CD4-positive, alpha-beta T cell (primary cell): ENCODE data around the gene ABL1. TPM values are rescaled to one million over a fixed set of nuclear protein-coding genes. Genes with fewer than 3 reads are reported as not detected.

ENCODE experiments used
- ATAC-seq: fragments of 200-7000 bp; cut with Tn5 transposase; one replicate; pipeline ENCODE4 v1.10.0; 2022; ENCODE audit warnings: mild to moderate bottlenecking; ENCODE audit not compliant: poor library complexity
- CTCF ChIA-PET: fragments of 350-600 bp; sonication (Branson Sonifier 250); formaldehyde crosslinking; loops from one replicate; lab custom pipeline; 2021; ENCODE audit warnings: antibody characterized with exemption, inconsistent platforms; lab: Charles Lee
- POLR2A ChIA-PET: fragments of 350-600 bp; sonication (Branson Sonifier 250); formaldehyde crosslinking; loops from one replicate; lab custom pipeline; 2021; ENCODE audit warnings: antibody characterized with exemption, inconsistent platforms; lab: Charles Lee
- DNase-seq, 14 experiments: peaks; one replicate each; pipeline ENCODE4 v3.0.0-alpha.2; 2013 to 2020; ENCODE audit warnings: mixed read lengths in 2 of 14
- H3K27ac ChIP-seq, 2 donors: one replicate each; pipeline versions ENCODE4 v1.5.1 to v1.7.0; 2013; ENCODE audit warnings: low read length in 2 of 2, low read depth in 1 of 2, mild to moderate bottlenecking in 1 of 2
- H3K27me3 ChIP-seq, 2 experiments: 1 replicate in 1 of 2; 2 replicates in 1 of 2; pipeline versions ENCODE4 v1.6.1 to v1.7.0; 2013; ENCODE audit warnings: low read length in 2 of 2, control low read depth in 1 of 2, mild to moderate bottlenecking in 1 of 2, moderate library complexity in 1 of 2; ENCODE audit not compliant: insufficient read depth in 2 of 2, control insufficient read depth in 1 of 2
- H3K36me3 ChIP-seq: one replicate; pipeline ENCODE4 v1.6.1; 2013; ENCODE audit warnings: low read length, control low read depth; ENCODE audit not compliant: insufficient read depth
- H3K4me1 ChIP-seq: one replicate; pipeline ENCODE4 v1.6.1; 2013; ENCODE audit warnings: low read length, control low read depth; ENCODE audit not compliant: insufficient read depth
- H3K4me3 ChIP-seq: one replicate; pipeline ENCODE4 v1.5.1; 2013; ENCODE audit warnings: mild to moderate bottlenecking, low read length, moderate library complexity
- H3K9me3 ChIP-seq, 2 experiments: 1 replicate in 1 of 2; 2 replicates in 1 of 2; pipeline versions ENCODE4 v1.6.1 to v1.7.0; 2013; ENCODE audit warnings: low read length in 2 of 2, mild to moderate bottlenecking in 2 of 2, control low read depth in 1 of 2, moderate library complexity in 1 of 2; ENCODE audit not compliant: control insufficient read depth in 1 of 2, insufficient read depth in 1 of 2
- H3K27ac Mint-ChIP-seq: one replicate; pipeline ENCODE4 v1.8.0; 2020; ENCODE audit warnings: mixed read lengths
- H3K27me3 Mint-ChIP-seq: one replicate; pipeline ENCODE4 v1.8.0; 2021; ENCODE audit warnings: mixed read lengths
- H3K36me3 Mint-ChIP-seq: one replicate; pipeline ENCODE4 v1.8.0; 2021; ENCODE audit warnings: low read depth, mixed read lengths
- H3K4me1 Mint-ChIP-seq: one replicate; pipeline ENCODE4 v1.8.0; 2021; ENCODE audit warnings: low read depth, mixed read lengths
- H3K4me3 Mint-ChIP-seq: one replicate; pipeline ENCODE4 v1.8.0; 2020; ENCODE audit warnings: mild to moderate bottlenecking, mixed read lengths
- H3K9me3 Mint-ChIP-seq: one replicate; pipeline ENCODE4 v1.8.0; 2020; ENCODE audit warnings: mixed read lengths
- intact Hi-C, 2 experiments: fragments of 100-400 bp; cut with DNase I in 1 of 2; cut with micrococcal nuclease in 1 of 2; formaldehyde crosslinking; loops; one replicate each; pipeline versions ENCODE4 v1.15.1 to v1.9.0; 2023 to 2025; cut with DNase I, micrococcal nuclease
- total RNA-seq, 174 experiments: library from RNA in 2 of 174; stranded (reverse) in 2 of 174; gene quantifications; one replicate each; pipeline ENCODE4 v1.2.3 and lab custom pipeline; 2021 to 2026
- TF ChIP-seq, protein P1 (sequence below): fragments of 200-600 bp; IDR thresholded peaks from one replicate; pipeline ENCODE4 v1.8.0; 2022; ENCODE audit warnings: antibody characterized with exemption, mild to moderate bottlenecking

ABL1 gene
- total RNA-seq, 2 experiments from 2014 or later: 29.8 to 33.7 TPM

DNA sequence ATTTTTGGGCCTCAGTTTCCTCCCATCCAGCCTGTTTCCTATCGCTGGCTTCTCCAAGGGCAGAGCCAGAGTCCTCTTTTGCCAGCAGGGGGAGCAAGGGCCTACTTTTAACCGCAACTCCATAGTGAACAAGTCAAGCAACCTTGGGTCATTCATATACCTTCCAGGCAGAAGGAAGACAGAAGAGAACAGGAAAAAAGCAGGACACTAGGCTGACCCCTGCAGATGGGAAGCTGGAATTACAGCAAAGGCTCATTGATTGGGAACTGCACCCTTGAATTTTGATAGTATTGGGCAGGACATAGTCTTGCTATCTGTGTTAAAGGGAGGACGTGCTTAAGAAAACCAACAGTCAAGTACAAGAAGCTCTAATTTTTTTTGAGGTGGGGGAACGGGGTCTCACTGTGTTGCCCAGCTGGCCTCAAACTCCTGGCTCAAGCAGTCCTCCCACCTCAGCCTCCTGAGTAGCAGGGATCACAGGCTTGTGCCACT lies 31.5 kb downstream of the ABL1 start:
- intact Hi-C loops: loop anchor here (1.0 kb wide), 1 partner anchor 180 kb away; no protein-coding TSS in a partner anchor
- Histone ChIP-seq H3K27me3 (no peaks in the 10 kb centered on the region), H3K36me3 (peaks cover 6% of the 10 kb centered on the region), H3K4me1 (no peaks in the 10 kb centered on the region), H3K9me3 (no peaks in the 10 kb centered on the region), H3K27ac (no peak overlapping the region), H3K4me3 (no peak overlapping the region)
- Mint-ChIP-seq H3K27me3 (no peaks in the 10 kb centered on the region), H3K4me3 (no peak overlapping the region), H3K36me3 (peaks cover 37% of the 10 kb centered on the region), H3K9me3 (no peaks in the 10 kb centered on the region), H3K4me1 (peaks cover 5% of the 10 kb centered on the region), H3K27ac (no peak overlapping the region)
- TF ChIP-seq, protein P1, sequence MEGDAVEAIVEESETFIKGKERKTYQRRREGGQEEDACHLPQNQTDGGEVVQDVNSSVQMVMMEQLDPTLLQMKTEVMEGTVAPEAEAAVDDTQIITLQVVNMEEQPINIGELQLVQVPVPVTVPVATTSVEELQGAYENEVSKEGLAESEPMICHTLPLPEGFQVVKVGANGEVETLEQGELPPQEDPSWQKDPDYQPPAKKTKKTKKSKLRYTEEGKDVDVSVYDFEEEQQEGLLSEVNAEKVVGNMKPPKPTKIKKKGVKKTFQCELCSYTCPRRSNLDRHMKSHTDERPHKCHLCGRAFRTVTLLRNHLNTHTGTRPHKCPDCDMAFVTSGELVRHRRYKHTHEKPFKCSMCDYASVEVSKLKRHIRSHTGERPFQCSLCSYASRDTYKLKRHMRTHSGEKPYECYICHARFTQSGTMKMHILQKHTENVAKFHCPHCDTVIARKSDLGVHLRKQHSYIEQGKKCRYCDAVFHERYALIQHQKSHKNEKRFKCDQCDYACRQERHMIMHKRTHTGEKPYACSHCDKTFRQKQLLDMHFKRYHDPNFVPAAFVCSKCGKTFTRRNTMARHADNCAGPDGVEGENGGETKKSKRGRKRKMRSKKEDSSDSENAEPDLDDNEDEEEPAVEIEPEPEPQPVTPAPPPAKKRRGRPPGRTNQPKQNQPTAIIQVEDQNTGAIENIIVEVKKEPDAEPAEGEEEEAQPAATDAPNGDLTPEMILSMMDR: peak; percentile 79
- ChIA-PET POLR2A (no interaction called here), CTCF (interaction anchor here (0.5 to 1.9 kb wide), 7 partner anchors 20 to 180 kb away, joined by 3 to 13 read pairs (median 4); partner anchors contain the start of gene EXOSC2)
- peak; percentile 52 for ATAC-seq
- peak; percentile 22 to 71 (median 42) for DNase-seq

- Histone ChIP-seq H3K27me3 (no peaks in the 10 kb centered on the region), H3K9me3 (no peaks in the 10 kb centered on the region), H3K36me3 (peaks cover 15% of the 10 kb centered on the region), H3K4me1 (no peaks in the 10 kb centered on the region), H3K27ac (no peak overlapping the region), H3K4me3 (no peak overlapping the region)
- intact Hi-C loops: no loop called here
- TF ChIP-seq, protein P1: no peak
- POLR2A ChIA-PET: no interaction called here
- DNase-seq (no peak), ATAC-seq (no peak)
- Mint-ChIP-seq H3K9me3 (no peaks in the 10 kb centered on the region), H3K27me3 (no peaks in the 10 kb centered on the region), H3K4me1 (peaks cover 5% of the 10 kb centered on the region), H3K4me3 (no peak overlapping the region), H3K36me3 (peaks cover 42% of the 10 kb centered on the region), H3K27ac (no peak overlapping the region)
- CTCF ChIA-PET: interaction anchor here (1.0 kb wide), 1 partner anchor 174 kb away, joined by 4 read pairs; the partner anchor contains the start of gene EXOSC2
Observed at GRCh38 chr9:130867556-130867955, 32.5 kb downstream of the ABL1 start.

DNA sequence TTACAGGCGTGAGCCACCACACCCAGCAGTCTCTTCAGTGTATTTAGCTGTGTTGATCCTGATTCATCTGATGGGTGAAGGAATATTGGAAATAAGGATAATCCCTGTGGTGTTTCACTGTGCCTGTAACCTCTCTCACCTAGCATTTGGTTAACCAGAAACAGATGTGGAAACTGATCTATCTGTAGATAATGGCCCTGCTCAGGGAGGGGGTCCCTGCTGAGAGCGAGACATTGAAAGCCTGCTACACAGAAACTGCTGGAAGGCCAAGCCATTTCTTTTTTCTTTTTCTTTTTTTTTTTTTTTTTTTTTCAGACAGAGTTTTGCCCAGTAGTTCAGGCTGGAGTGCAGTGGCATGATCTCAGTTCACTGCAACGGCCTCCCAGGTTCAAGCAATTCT lies 33.2 kb downstream of the ABL1 start:
- DNase-seq: no peak
- Histone ChIP-seq H3K27ac (no peak overlapping the region), H3K36me3 (peaks cover 22% of the 10 kb centered on the region), H3K4me3 (no peak overlapping the region), H3K9me3 (no peaks in the 10 kb centered on the region), H3K4me1 (no peaks in the 10 kb centered on the region), H3K27me3 (no peaks in the 10 kb centered on the region)
- Mint-ChIP-seq H3K27ac (no peak overlapping the region), H3K9me3 (no peaks in the 10 kb centered on the region), H3K4me3 (no peak overlapping the region), H3K4me1 (peaks cover 5% of the 10 kb centered on the region), H3K27me3 (no peaks in the 10 kb centered on the region), H3K36me3 (peaks cover 49% of the 10 kb centered on the region)
- CTCF ChIA-PET: no interaction called here
- POLR2A ChIA-PET: no interaction called here
- no peak for ATAC-seq
- TF ChIP-seq, protein P1: no peak
- intact Hi-C loops: no loop called here
